ENCODE measurements around the gene TASOR2. TPM values are rescaled to one million over a fixed set of nuclear protein-coding genes. Genes with fewer than 3 reads are reported as not detected.

TASOR2 gene
- total and polyA plus RNA-seq, 9 of the 15 experiments (the other 6 are each of a cell fraction or from before 2014, with no cell fraction given) = 12.7 to 75.3 (median 52.3) TPM

- TF ChIP-seq IRF9 (tag; IDR thresholded peaks at IDR 0.05) = 0 out of 2 replicates have a peak, but pooled peaks have one; percentile 16
- peak; percentile 57; the same call in 1 of the 2 replicates for TF ChIP-seq JUN (IDR thresholded peaks at IDR 0.05; ENCODE audit: borderline replicate concordance, low read depth, low read length)
- peak; percentile 58; the same call in 1 of the 2 replicates for TF ChIP-seq JUN (CRISPR knock-in tag; IDR thresholded peaks at IDR 0.05; ENCODE audit: borderline replicate concordance)
- no peak for TF ChIP-seq SMARCC2 (IDR thresholded peaks at IDR 0.05; ENCODE audit: low read depth)
- TF ChIP-seq ZEB2 (IDR thresholded peaks at IDR 0.05) = no peak
- no peak for TF ChIP-seq HBP1 (CRISPR knock-in tag; IDR thresholded peaks at IDR 0.05)
- TF ChIP-seq RAD51 (IDR thresholded peaks at IDR 0.05; ENCODE audit: borderline replicate concordance, low read depth) = no peak
- no peak for TF ChIP-seq NFRKB (IDR thresholded peaks at IDR 0.05; ENCODE audit: low read depth)
- no peak for TF ChIP-seq RFX7 (CRISPR knock-in tag; IDR thresholded peaks at IDR 0.05)
- peak; percentile 37; the same call in 1 of the 2 replicates for TF ChIP-seq SMARCE1 (IDR thresholded peaks at IDR 0.05)
- no peak for TF ChIP-seq MLX (CRISPR knock-in tag; conservative IDR thresholded peaks at IDR 0.05)
- TF ChIP-seq ESRRA (IDR thresholded peaks at IDR 0.05; ENCODE audit: borderline replicate concordance, low read depth) = peak; percentile 57; the same call in 1 of the 2 replicates
- 0 out of 4 replicates have a peak, but pooled peaks have one; percentile 30 to 32 for TF ChIP-seq FOXK2 (conservative IDR thresholded peaks at IDR 0.05 in 1 of 2, IDR thresholded peaks at IDR 0.05 in 1 of 2; ENCODE audit: low read depth in 2 of 2)
- TF ChIP-seq PML (IDR thresholded peaks at IDR 0.05; ENCODE audit: low read length) = no peak
- TF ChIP-seq PHB2 (IDR thresholded peaks at IDR 0.05; ENCODE audit: low read depth) = no peak
- no peak for TF ChIP-seq ZNF253 (CRISPR knock-in tag; conservative IDR thresholded peaks at IDR 0.05)
- no peak for TF ChIP-seq SREBF2 (CRISPR knock-in tag; IDR thresholded peaks at IDR 0.05)
- no peak for TF ChIP-seq NFXL1 (CRISPR knock-in tag; IDR thresholded peaks at IDR 0.05)
- TF ChIP-seq ARID2 (IDR thresholded peaks at IDR 0.05) = no peak
- no peak for TF ChIP-seq SMAD2 (IDR thresholded peaks at IDR 0.05; ENCODE audit: low read depth, low read length)
- TF ChIP-seq ZNF24 (IDR thresholded peaks at IDR 0.05) = no peak
- TF ChIP-seq NFE2L1 (tag; IDR thresholded peaks at IDR 0.05; ENCODE audit: borderline replicate concordance, low read depth) = no peak
- TF ChIP-seq HNRNPLL (IDR thresholded peaks at IDR 0.05; ENCODE audit: low read depth, low read length, poor library complexity, severe bottlenecking) = no peak
- no peak for TF ChIP-seq ZFPM2 (CRISPR knock-in tag; IDR thresholded peaks at IDR 0.05)
- no peak for TF ChIP-seq ZNF324 (CRISPR knock-in tag; IDR thresholded peaks at IDR 0.05)
- TF ChIP-seq XRCC3 (IDR thresholded peaks at IDR 0.05) = no peak
- 0 out of 2 replicates have a peak, but pooled peaks have one; percentile 13 for TF ChIP-seq USF1 (CRISPR knock-in tag; IDR thresholded peaks at IDR 0.05)
Measured at GRCh38 chr10:5659702-5660528, 24.7 kb upstream of the TASOR2 start (continued).

Measured in K562 (cell line).